ENCODE results near the gene TFAM.
"Not testable (repeated sequence)": the region's sequence is repeated elsewhere in the genome, so short reads cannot be mapped to it uniquely, and the experiment has no call there.

TFAM gene

DNA sequence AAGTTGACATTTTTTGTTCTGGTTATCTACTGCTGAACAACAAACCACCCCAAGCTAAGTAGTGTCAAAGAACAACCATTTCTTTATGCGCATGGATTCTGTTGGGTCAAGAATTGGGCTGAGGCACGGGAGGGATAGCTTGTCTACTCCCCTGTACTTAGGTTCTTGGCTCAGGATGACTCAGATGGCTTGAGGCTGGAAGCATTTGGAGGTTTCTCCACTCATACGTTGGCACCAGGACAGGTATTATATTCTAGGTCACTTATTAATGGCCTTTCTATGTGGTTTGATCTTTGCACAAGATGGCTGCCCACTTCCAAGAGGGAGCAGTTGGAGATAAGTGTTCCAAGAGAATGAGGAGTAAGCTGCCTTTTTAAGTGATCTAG lies 11.8 kb upstream of the TFAM start:
- DNase-seq, result no peak

DNA sequence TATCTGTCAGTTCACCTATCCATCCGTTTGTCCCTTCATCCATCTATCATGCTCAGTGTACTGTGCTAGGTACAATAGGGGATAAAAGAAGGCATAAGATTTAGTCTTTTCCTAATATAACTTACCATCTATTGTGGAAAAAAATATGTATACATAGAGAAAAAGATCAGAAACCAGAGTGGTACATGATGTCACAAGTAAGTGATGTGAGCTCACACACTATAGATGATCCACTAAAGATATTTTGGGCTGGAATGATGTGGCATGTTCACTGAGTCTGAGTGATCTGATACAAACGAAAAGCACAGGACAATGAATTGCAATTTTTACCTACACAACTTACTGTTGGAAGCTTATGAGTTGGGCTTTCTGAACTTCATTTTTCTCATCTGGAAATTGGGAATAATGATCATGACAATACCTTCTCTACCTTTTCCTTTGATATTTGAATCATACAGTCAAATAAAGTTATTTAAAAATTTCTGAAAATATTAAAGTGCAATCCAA lies 2.7 kb upstream of the TFAM start:
- no peak for DNase-seq

DNA sequence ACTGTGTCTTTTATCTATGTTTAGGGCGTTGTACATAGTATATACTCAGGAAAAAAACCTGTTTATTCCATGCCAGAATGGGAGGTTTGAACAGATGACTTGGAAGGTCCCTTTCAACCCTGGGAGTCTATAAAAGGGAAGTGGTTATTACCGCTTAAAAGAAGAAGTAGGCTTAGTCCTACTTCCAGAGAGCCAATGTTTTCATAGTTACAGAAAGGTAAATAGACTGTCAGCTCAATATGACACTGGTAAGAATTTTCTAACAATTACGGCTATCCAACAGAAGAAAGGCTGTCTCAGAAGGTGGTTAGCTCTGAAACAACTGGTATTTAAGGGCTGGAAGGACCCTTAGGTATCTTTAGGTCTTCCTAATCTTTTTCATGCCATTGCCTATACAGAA lies 1.1 kb upstream of the TFAM start:
- DNase-seq, result no peak

DNA sequence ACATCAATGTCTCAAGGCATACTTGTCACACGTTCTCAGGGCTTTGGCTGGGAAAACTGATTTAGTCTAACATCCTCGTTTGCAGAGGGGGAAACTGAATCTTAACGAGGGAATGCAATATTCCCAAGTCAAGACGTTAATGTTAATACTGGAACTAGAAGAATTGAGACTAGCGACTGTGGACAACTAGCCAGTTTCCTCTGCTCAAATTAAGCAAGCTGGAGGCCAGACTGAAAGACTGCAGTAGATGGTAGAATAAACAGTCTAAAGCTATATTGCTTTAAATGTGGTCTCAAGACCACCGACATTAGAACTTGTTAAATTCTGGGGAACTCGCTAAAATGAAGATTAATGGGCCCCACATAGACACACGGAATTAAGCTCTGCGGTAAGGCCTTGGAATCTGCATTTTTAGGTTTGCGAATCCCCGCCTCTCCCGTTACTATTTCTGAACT lies 639 bp upstream of the TFAM start:
- no peak for DNase-seq

DNA sequence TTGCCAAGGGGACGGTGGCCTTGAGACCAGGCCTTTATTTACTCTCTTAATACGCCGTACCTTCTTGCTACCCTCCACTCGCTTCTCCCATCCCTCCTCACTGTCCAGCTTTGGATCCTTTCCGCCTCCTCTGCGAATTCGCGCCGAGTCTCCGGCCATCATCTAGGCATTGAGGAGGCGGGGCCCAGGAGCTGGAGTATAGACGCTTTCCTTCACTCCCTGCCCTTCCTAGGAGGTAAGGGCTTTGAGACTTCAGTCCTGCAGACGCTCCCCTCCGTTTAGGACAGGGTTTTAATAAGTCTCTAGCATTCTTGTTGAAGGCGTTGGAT lies 538 bp downstream of the TFAM start:
- DNase-seq, result peak in 1 of 2 experiments; percentile 9

DNA sequence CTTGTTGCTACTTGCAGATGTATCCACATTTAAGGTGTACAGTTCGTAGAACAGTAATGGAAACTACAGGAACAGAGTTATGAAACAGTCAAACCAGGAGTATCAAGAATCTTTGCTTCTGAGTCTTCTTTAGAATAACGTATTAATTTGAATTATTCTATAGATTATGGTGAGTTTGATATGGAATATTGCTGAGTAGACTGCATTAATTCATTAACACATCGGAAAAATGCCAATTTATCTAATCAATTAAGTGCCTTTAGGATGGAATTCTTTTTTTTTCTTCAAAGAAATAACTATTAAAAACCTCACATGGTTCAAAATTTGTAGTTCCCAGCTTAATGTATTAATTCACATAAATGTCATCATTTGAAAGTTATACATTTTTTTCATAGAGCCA lies 3.8 kb downstream of the TFAM start:
- no peak for DNase-seq

DNA sequence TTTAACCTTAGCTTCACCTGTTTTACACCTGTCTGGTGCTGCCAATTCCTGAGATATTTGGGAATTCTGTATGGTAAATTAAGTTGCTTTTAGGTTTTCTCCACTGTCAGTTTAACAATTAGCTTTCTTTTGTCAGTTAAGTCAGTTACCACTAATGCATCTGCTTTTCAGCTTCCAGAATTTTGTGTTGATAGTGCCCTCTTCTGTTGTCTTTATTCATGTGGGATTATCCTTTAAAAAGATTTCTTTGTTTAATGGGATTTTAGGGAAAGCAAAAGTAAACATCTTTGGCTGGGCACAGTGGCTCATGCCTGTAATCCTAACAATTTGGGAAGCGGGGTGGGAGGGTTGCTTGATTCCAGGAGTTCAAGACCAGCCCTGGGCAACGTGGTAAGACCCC lies 8.1 kb downstream of the TFAM start:
- DNase-seq, result no peak

DNA sequence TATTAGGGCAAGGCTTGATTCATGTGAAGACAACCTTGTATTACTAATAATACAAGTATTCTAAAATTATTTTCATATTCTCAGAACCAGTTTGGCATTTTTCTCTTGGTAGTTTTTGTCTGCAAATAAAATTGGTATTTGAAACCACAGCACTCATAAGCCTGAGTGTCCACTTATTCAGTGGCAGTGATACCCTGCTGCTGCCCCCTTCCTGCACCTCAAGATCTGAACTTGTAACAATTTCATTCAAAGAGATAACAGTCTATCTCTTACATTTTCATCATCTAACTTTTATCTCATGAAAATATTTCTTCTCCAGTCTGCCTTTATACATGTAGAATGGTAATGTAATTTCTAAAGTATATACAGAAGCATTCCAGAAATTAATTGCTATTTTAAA lies 9.3 kb downstream of the TFAM start:
- no peak for DNase-seq

DNA sequence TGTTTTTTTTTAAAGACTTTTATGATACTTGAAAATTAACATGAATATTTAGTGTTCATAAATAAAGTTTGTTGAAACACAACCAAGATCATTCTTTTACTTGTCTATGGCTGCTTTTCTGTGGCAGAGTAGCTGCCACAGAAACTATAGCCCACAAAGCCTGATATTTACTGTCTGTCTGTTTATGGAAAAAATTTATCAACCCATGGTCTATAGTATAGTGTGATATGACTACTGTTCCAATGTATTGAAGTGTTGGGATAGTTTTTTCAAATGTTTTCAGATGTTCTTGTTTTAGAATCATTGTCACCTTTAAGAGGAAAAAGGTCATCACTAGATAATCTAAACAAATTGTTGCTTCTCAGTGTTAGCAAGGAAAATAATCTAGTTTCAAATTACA lies 10.8 kb downstream of the TFAM start:
- no peak for DNase-seq

DNA sequence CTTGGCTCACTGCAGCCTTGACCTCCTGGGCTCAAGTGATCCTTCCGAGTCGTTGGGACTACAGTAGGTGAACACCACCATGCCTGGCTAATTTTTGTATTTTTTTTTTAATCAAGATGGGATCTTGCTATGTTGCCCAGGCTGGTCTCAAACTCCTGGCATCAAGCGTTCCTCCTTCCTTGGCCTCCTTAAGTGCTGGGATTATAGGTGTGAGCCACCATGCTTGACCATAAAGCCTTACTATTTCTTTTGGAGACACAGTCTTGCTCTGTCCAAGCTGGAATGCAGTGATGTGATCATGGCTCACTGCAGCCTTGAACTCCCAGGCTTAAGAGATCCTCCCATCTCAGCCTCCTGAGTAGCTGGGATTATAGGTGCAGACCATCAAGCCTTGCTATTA lies 12.6 kb downstream of the TFAM start:
- DNase-seq, result no peak

DNA sequence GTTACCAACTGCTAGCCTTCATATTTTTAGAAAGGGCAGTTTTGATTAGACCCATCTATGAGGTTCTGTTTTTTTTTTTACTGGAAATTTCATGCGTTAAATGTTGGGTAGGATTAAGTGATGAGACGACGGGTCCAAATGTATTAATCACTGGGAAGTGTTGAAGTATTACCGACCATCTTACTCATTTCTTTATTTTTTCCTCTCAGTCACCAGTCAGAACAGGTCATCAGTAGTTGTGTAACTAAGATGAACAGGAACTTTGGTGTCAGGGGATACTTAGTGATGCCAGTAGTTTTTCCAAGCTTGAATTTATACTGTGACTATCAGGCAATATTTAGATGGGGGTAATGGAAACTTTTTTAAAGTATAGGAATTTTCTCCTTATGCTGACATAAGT lies 14.2 kb downstream of the TFAM start:
- DNase-seq, result no peak

DNA sequence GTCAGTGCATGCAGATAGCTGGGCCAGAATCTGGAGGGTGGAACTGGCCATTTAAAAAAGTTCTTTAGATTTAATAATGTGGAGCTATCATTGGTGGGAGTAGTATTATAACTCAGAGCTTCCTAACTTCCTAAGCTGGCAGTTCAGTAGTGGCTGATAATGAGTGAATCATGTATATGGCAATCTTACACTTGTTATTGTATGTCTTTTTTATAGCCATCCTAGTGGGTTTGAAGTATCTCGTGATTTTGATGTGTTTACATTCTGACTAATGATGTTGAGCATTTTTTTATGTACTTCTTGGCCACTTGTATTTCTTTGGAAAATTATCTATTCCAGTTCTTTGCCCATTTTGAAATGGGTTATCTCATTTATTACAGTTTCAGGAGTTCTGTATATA lies 15.4 kb downstream of the TFAM start:
- no peak for DNase-seq

DNA sequence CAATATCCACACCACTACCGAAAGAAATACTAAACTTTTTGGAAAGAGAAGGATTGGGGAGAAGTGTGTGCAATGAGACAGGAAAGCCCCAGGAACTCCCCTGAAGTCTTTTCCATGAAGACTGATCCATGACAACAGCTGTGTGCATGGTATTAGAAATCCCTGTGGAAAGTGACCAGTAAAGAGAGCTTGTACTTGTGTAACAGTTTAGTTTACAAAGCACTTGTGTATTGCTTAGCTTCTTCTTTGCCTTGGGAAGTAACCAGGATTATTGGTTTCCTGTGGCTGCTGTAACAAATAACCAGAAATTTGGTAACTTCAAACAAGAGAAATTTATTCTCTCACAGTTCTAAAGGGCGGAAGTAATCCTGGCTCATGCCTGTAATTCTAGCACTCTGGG lies 18.8 kb downstream of the TFAM start:
- no peak for DNase-seq

DNA sequence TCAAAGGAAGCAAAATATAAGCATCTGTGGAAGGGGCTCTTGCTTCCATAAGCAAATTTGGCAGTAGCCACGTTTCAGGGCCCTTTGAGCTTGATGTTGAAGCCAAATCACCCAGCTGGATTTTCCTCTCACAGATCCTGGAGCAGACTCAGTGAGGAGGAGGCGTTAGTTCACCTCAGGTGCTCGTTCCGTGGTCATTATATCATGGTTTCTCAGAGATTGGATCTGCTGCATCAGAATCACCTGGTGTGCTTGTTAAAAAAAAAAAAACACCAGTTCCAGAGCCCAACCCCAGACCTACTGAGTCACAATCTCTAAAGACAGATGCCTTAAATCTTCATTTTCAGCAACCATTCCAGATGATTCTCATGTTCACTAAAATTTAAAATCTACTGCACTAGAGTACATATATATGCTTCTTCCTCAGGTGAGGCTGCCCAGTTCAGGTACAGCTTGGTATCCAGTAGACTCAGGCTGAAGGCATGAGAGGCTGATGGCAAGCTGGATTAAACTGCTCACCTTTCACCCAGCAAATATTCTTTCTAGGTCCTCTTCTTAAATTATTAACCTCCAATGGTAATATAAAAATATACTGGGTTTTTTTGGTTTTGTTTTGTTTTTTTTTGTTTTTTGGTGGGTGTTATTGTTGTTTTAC lies 24.9 kb downstream of the TFAM start:
- DNase-seq, result no peak

DNA sequence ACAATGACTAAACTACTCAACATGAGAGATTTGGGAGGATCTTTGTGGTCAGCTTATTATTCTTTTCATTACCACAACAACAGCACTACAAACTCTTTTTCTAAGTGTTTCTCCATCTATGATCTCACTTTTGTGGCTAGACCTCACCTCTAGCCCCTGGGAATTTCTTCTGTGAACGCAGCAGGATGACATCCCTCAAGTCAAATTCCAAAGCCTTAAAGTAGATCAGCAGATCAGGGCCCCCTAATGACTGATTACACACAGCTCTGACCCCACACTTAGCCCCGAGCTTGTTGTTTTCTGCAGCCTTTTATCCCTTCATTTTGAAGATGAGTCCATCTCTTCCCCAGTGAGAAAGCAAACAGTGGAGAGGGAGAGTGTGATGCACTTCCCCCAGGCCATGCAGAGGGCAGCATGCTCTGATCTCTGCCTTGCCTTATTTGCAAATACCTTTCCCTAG lies 27.3 kb downstream of the TFAM start:
- no peak for DNase-seq

DNA sequence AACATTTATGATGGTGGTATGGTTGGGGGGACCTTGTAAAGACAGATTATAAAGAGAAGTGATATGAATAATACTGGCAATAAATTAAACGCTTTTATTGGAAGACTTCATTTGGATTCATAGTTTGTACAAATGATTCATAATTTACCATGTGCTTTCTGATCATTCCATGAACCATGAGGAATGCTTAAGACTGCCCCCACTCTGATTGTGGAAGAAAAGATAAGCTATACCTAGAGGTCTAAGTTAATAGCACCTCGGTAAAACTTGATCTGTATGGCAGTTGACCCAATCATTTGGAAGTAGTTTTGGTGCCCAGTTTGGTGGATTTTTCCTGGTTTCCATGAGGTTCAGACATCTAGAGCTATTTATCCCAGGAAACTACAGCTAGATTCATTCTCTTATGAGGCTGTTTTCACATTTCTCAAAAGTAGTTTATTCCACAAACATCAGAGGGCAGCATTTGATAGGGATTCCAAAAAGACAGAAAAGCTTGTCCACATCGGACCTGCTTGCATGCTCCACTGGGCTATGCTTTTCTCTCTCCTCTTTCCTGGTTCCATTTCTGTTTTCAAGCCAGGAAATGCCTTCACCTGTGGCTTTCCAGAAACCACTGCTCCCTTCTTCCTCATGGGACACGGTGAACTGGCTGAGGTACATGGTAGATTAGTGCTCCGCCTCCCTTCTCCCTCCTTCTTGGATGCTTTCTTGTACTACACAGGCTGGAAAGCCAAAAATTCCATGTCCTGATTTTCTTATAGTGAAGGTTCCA lies 29.2 kb downstream of the TFAM start:
- no peak for DNase-seq

DNA sequence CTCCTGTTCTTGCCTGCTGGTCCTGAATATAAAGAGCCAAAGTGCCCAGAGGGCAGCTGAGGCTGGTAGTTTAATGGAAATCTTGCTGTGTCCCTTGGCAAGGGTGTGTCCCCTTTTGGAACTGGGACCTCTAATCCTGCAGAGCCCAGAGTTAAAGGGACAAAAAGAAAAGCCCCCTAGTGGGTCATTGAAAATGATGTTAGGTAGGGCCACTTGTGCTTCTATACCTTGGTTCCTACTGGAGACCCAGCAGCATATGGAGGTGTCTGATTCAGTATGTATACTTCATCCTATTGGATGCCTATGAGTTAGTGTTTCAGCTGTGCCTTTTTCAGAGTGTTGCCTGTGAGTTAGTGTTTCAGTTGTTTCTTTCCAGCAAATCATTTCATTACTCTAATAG lies 30.5 kb downstream of the TFAM start:
- DNase-seq, result no peak

DNA sequence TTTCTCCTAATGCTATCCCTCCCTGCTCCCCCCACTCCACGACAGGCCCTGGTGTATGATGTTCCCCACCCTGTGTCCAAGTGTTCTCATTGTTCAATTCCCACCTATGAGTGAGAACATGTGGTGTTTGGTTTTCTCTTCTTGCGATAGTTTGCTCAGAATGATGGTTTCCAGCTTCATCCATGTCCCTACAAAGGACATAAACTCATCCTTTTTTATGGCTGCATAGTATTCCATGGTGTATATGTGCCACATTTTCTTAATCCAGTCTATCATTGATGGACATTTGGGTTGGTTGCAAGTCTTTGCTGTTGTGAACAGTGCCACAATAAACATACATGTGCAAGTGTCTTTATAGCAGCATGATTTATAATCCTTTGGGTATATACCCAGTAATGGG lies 32.7 kb downstream of the TFAM start:
- DNase-seq, result not testable (repeated sequence)

DNA sequence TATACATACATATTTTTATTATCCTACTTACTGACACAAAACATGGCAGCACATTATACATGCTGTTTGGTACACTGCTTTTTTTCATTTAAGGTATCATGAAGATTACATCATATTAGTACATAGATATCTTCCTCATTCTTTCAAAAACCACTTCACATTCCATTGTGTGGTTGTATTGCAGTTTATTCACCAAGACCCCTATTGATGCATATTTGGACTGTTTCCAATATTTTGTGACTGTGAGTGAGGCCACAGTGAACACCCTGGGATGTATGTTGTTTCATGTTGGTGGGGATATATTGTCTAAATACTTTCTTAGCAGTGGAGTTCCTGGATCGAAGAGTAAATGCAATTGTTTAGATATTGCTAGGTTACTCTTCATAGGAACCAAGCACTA lies 39.0 kb downstream of the TFAM start:
- no peak for DNase-seq

DNA sequence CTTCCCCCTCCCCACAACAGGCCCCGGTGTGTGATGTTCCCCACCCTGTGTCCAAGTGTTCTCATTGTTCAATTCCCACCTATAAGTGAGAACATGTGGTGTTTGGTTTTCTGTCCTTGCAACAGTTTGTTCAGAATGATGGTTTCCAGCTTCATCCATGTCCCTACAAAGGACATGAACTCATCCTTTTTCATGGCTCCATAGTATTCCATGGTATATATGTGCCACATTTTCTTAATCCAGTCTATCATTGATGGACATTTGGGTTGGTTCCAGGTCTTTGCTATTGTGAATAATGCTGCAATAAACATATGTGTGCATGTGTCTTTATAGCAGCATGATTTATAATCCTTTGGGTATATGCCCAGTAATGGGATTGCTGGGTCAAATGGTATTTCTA lies 43.2 kb downstream of the TFAM start:
- not testable (repeated sequence) for DNase-seq

DNA sequence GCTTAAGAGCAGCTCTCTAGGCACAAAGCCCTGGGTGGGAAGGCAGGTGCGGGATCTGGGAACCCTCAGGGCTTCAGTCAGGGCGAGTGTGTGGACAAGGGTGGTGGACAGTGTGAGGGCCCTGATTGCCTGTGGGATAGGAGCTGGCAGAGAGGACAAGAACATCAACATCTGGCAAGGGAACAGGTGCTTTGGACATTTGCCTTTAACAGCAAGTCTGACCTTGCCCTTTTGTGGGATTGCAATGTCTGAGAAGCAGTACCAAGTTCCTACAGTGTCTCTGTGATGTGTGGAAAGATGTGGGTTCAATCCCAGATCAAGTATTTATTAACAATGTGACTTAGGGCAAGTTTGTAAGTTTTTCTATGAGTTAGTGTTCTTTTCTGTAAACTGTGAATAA lies 46.7 kb downstream of the TFAM start:
- no peak for DNase-seq

DNA sequence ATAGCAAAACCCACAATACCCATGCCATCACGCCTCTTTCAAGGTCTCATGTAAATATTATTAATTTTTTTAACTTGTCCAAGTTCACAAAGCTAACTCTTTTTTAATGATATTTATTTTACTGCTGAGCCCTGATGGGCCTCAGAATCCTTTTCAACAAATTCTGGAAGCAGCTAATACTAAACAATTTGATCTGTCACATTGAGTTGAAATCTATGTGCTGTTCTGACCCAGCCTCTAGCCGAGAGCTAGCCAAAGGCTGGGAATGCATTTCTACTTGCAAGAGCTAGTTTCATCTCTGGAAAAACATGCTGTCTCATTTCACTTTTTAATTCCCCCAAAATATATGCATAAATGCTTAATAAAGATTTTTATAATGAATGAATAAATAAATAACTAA lies 47.9 kb downstream of the TFAM start:
- no peak for DNase-seq

DNA sequence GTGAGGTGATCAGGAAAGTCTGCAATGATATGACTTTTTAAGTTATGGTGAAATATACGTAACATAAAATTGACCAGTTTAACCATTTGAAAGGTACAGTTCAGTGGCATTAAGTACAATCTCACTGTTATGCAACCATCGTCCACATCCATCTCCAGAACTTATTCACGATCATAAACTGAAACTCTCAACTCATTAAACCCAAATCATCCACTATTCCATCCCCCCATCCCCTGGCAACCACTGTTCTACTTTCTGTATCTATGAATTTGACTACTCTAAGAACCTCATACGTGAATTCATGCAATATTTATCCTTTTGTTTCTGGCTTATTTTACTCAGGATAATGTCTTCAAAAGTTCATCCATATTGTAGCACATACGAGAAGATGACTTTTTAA lies 48.4 kb downstream of the TFAM start:
- no peak for DNase-seq

DNA sequence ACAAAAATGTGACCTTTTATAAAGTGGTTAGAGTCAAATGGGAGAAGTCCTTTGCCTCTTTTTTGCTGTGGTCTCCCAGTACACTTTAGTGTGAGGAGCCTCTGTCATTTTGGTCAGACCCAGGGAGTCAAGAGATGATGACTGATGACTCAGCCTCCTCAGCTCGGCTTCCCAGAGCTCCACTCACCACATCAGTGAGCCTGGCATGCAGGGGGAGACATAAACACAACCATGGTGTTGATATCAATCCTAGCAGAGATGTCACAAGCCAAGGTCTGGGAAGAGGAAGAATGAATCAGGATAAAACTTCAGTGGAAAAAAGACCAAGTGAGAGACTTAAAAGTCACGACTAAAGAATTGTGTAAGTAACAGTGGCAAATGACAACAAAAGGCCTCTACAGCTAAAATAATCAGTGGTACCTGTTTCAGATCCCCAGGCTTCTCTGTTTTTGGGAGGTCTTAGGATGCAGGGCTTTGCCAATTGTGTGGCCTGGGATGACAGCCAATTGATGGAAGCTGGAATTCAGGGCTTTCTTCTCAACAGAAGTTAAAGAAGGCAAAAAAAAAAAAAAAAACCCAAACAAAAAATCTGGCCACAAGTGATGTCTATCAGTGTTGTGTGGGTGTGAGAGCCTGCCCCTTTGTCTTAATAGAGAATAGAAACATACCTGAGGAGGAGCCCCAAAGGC lies 50.2 kb downstream of the TFAM start:
- DNase-seq, result no peak
